ENCODE measurements around the gene GALNT11. TPM values are rescaled to one million over a fixed set of nuclear protein-coding genes. Genes with fewer than 3 reads are reported as not detected.

GALNT11 gene
- total and polyA plus RNA-seq, 2 of the 4 experiments (the other 2 are of a cell fraction) = 24.4 to 29.3 TPM

GRCh38 chr7:152144557-152145245 lies 119.2 kb downstream of the GALNT11 start:
- no peak overlapping the region for H4K8ac ChIP-seq (ENCODE audit: low read depth in 2 of 2, low read length in 2 of 2)
- H2AK5ac ChIP-seq (ENCODE audit: low read depth, low read length) = no peak overlapping the region
- H3K4me3 ChIP-seq (ENCODE audit: insufficient read depth, low read depth, low read length) = no peak overlapping the region
- H3K4ac ChIP-seq (ENCODE audit: low read depth, low read length) = no peak overlapping the region
- no peak overlapping the region for H2BK5ac ChIP-seq (ENCODE audit: low read depth, low read length, poor library complexity, severe bottlenecking)
- no peak overlapping the region for H2BK15ac ChIP-seq (ENCODE audit: low read depth, low read length)
- no peak overlapping the region for H3K18ac ChIP-seq (ENCODE audit: low read depth, low read length)
- DNase-seq (no peak), ATAC-seq (ENCODE audit: low read depth) (no peak)
- peaks cover 7% of the 10 kb centered on the region for H3K9me1 ChIP-seq (ENCODE audit: insufficient read depth, low read length)
- WGBS, 2 experiments (ENCODE audit: extremely low coverage in 2 of 2, insufficient read length in 1 of 2) = 92% methylated on average over 2 of the region's 12 CpGs; no CpG with 5 or more reads in 1 of the 2 experiments
- intact Hi-C loops (cut with micrococcal nuclease) (loop anchor here (5.0 kb wide), 1 partner anchor 117 kb away; the partner anchor contains the start of gene GALNT11), dilution Hi-C loops (cut with HindIII; ENCODE audit: low sequenced_read_pairs, unreplicated experiment) (no loop called here), in situ Hi-C loops (cut with MboI; ENCODE audit: low sequenced_read_pairs) (no loop called here)
- H3K23ac ChIP-seq (ENCODE audit: low read depth, low read length) = no peak overlapping the region
- no peak overlapping the region for H2BK20ac ChIP-seq (ENCODE audit: low read depth, low read length)
- no peak overlapping the region for H3K14ac ChIP-seq (replicated peaks; ENCODE audit: low read depth, low read length)
- no peak overlapping the region for H2AFZ ChIP-seq (replicated peaks; ENCODE audit: low read length, poor library complexity)
- CTCF ChIA-PET = no interaction called here
- no peak overlapping the region for H4K5ac ChIP-seq (ENCODE audit: low read depth, low read length)
- no TSS peak for BruUV-seq (replicated peaks)
- peaks cover 6 to 19% of the 10 kb centered on the region in 2 experiments; a peak in 3 of 4 replicates for H3K79me1 ChIP-seq (ENCODE audit: low read depth in 1 of 2, low read length in 2 of 2)
- H4K91ac ChIP-seq (ENCODE audit: insufficient read depth, low read depth, low read length) = no peak overlapping the region
- H3K27ac ChIP-seq (ENCODE audit: insufficient read depth, low read length) = no peak overlapping the region
- H2BK120ac ChIP-seq (ENCODE audit: low read depth, low read length) = no peak overlapping the region
- H3K4me2 ChIP-seq (ENCODE audit: low read depth, low read length) = no peak overlapping the region
- H3K9me3 ChIP-seq (ENCODE audit: control insufficient read depth, insufficient read depth, low read length) = no peaks in the 10 kb centered on the region
- H3K4me1 ChIP-seq (ENCODE audit: control insufficient read depth, insufficient read depth, low read length) = peaks cover 2% of the 10 kb centered on the region; the same call in 1 of the 2 replicates
- no peak overlapping the region for H2AK9ac ChIP-seq (replicated peaks; ENCODE audit: low read depth, low read length, poor library complexity)
- H3K36me3 ChIP-seq (ENCODE audit: control insufficient read depth, insufficient read depth, low read length) = peaks cover 46% of the 10 kb centered on the region
- no peak overlapping the region for H3K9ac ChIP-seq (ENCODE audit: low read depth, low read length)
- peaks cover 13% of the 10 kb centered on the region; the same call in 1 of the 2 replicates for H4K20me1 ChIP-seq (ENCODE audit: insufficient read depth, low read length)
- no peaks in the 10 kb centered on the region for H3K27me3 ChIP-seq (ENCODE audit: control insufficient read depth, insufficient read depth, low read length)
- POLR2A ChIA-PET (ENCODE audit: unreplicated experiment) = no interaction called here
- H3K56ac ChIP-seq (ENCODE audit: extremely low read depth, insufficient read depth, low read length) = no peak overlapping the region
- no peak for TF ChIP-seq RAD21 (IDR thresholded peaks at IDR 0.05; ENCODE audit: low read length)
- no peak for TF ChIP-seq BHLHE40 (IDR thresholded peaks at IDR 0.05; ENCODE audit: low read depth, low read length)
- TF ChIP-seq, protein P1, sequence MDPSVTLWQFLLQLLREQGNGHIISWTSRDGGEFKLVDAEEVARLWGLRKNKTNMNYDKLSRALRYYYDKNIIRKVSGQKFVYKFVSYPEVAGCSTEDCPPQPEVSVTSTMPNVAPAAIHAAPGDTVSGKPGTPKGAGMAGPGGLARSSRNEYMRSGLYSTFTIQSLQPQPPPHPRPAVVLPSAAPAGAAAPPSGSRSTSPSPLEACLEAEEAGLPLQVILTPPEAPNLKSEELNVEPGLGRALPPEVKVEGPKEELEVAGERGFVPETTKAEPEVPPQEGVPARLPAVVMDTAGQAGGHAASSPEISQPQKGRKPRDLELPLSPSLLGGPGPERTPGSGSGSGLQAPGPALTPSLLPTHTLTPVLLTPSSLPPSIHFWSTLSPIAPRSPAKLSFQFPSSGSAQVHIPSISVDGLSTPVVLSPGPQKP (IDR thresholded peaks at IDR 0.05; ENCODE audit: borderline replicate concordance, low read depth, low read length) = no peak
- no peak for TF ChIP-seq CTCF (conservative IDR thresholded peaks at IDR 0.05; ENCODE audit: low read depth, low read length)
- no peak for TF ChIP-seq CEBPB (IDR thresholded peaks at IDR 0.05; ENCODE audit: low read depth, low read length)
- TF ChIP-seq RCOR1 (IDR thresholded peaks at IDR 0.05; ENCODE audit: insufficient replicate concordance, low read length) = no peak
- no peak for TF ChIP-seq MAZ (IDR thresholded peaks at IDR 0.05; ENCODE audit: borderline replicate concordance, low read depth, low read length)
- no peak for TF ChIP-seq FOS (IDR thresholded peaks at IDR 0.05; ENCODE audit: low read depth, low read length)
- no peak for TF ChIP-seq MAFK (IDR thresholded peaks at IDR 0.05; ENCODE audit: low read depth, low read length)
- no peak for TF ChIP-seq CHD1 (IDR thresholded peaks at IDR 0.05; ENCODE audit: low read depth, low read length)
- no peak for TF ChIP-seq POLR2A (IDR thresholded peaks at IDR 0.05; ENCODE audit: low read depth, low read length)
- no peak for TF ChIP-seq RFX5 (IDR thresholded peaks at IDR 0.05; ENCODE audit: low read depth, low read length)
- TF ChIP-seq, protein P2, sequence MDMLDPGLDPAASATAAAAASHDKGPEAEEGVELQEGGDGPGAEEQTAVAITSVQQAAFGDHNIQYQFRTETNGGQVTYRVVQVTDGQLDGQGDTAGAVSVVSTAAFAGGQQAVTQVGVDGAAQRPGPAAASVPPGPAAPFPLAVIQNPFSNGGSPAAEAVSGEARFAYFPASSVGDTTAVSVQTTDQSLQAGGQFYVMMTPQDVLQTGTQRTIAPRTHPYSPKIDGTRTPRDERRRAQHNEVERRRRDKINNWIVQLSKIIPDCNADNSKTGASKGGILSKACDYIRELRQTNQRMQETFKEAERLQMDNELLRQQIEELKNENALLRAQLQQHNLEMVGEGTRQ (IDR thresholded peaks at IDR 0.05; ENCODE audit: low read depth, low read length) = no peak
- TF ChIP-seq SMC3 (IDR thresholded peaks at IDR 0.05; ENCODE audit: low read depth, low read length) = no peak
- no peak for TF ChIP-seq NFE2L2 (IDR thresholded peaks at IDR 0.05; ENCODE audit: low read depth, low read length)
- no peak for TF ChIP-seq MXI1 (IDR thresholded peaks at IDR 0.05; ENCODE audit: borderline replicate concordance, low read depth, low read length)

Data from IMR-90 (cell line).